ELF-1 (cell line): ENCODE results near the gene ATP10A.

Experiments
- DNase-seq: peaks from one replicate; pipeline ENCODE4 v3.0.0-alpha.2; 2016; ENCODE audit warnings: low read depth, low spot score

ATP10A gene

GRCh38 chr15:25739687-25740121 is 123.4 kb downstream of the ATP10A start:
- DNase-seq, result peak; percentile 29

GRCh38 chr15:25738171-25738965 is 124.8 kb downstream of the ATP10A start:
- no peak for DNase-seq

GRCh38 chr15:25737218-25737643 is 125.9 kb downstream of the ATP10A start:
- no peak for DNase-seq

- no peak for DNase-seq
Observed at GRCh38 chr15:25736461-25736860, 126.7 kb downstream of the ATP10A start.

GRCh38 chr15:25735550-25736384 is 127.4 kb downstream of the ATP10A start:
- DNase-seq, result no peak

GRCh38 chr15:25734680-25735355 is 128.3 kb downstream of the ATP10A start:
- no peak for DNase-seq

- no peak for DNase-seq
Observed at GRCh38 chr15:25733856-25734679, 129.1 kb downstream of the ATP10A start.

- no peak for DNase-seq
Observed at GRCh38 chr15:25733036-25733855, 129.9 kb downstream of the ATP10A start.

- no peak for DNase-seq
Observed at GRCh38 chr15:25732191-25732590, 130.9 kb downstream of the ATP10A start.

- no peak for DNase-seq
Observed at GRCh38 chr15:25731411-25731810, 131.7 kb downstream of the ATP10A start.

- DNase-seq, result no peak
Observed at GRCh38 chr15:25730918-25731317, 132.2 kb downstream of the ATP10A start.

- DNase-seq, result no peak
Observed at GRCh38 chr15:25728816-25729215, 134.3 kb downstream of the ATP10A start.

- no peak for DNase-seq
Observed at GRCh38 chr15:25727867-25728600, 135.1 kb downstream of the ATP10A start.

GRCh38 chr15:25727116-25727515 is 136.0 kb downstream of the ATP10A start:
- DNase-seq, result no peak

- DNase-seq, result no peak
Observed at GRCh38 chr15:25725758-25726157, 137.4 kb downstream of the ATP10A start.

GRCh38 chr15:25724899-25725298 is 138.2 kb downstream of the ATP10A start:
- DNase-seq, result no peak

- DNase-seq, result no peak
Observed at GRCh38 chr15:25721605-25721955, 141.5 kb downstream of the ATP10A start.

GRCh38 chr15:25719101-25719985 is 143.8 kb downstream of the ATP10A start:
- DNase-seq, result no peak

GRCh38 chr15:25718597-25718996 is 144.5 kb downstream of the ATP10A start:
- DNase-seq, result no peak
